Measurements from ENCODE around the gene POM121C.
"Not testable (repeated sequence)": the region's sequence is repeated elsewhere in the genome, so short reads cannot be mapped to it uniquely, and the experiment has no call there.

POM121C gene

GRCh38 chr7:75397865-75398264 is 88.2 kb downstream of the POM121C start:
- not testable (repeated sequence) for DNase-seq (ENCODE audit: low read depth in 2 of 3, low spot score in 1 of 3)

DNA sequence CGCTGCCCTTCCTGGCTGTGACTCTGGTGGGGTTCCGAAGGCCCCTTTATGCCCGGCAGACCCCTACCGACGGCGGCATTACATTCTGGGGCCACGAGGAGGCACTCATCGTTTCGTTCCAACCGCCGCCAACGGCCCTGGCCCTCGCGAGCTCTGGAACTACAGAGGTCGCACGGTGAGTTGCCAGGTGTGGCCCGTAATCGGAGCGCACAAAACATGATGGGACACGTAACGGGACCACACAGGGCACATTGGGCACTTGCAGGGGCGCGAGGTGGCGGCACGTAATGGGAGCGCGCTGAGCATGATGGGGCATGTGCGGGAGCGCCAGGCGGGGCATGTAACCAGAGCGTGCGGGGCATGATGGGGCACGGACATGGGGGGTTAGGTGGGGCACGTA is 90.8 kb downstream of the POM121C start, which contains the start of gene TRIM73:
TSS of gene TRIM73 (plus strand) at position 301 of the 400 bp plus-strand sequence. CDS start 3,305 bp downstream, outside the sequence.
- not testable (repeated sequence) for DNase-seq (ENCODE audit: low read depth in 2 of 3, low spot score in 1 of 3)

GRCh38 chr7:75393194-75393593 is 92.9 kb downstream of the POM121C start:
- not testable (repeated sequence) for DNase-seq (ENCODE audit: low read depth in 2 of 3, low spot score in 1 of 3)

DNA sequence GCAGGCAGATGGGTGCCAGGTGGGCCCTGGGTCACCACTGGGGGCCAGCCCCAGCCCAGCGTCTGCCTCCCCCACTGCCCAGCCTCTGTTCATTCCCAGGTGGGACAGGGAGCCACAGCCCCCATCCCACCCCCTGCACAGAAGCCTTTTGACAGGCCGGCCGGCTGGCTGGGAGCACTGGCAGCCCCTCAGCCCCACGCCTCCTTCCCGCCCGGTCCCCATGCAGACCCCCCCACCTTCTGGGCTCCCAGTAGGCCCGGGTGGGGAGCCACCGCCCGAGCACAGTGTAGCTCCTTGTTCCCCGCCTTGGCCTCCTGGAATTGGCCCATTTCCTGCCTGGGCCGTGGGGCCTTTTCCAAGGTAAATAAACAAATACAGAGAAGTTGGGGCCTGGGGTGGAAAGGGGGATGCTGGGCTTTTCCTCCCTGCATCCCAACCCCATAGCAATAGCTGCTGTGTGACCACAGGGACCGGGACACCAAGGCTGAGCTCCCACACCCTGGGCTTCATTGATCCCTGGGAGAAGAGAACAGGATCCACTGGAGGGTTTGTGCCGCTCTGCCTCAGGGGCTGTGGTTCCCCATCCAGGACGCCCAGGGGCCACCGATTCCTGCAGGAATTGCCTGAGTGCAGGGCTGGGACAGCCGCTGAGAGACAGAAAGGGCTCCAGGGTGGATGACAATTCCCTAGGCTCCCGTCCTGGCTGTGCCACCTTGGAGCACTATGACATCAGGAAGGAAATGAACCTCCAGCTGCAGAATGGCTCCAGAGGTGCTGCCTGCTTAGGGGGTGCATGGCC is 111.4 kb downstream of the POM121C start:
- DNase-seq (ENCODE audit: low read depth in 2 of 3, low spot score in 1 of 3): not testable (repeated sequence)

GRCh38 chr7:75374144-75374518 is 112.0 kb downstream of the POM121C start:
- DNase-seq (ENCODE audit: low read depth in 2 of 3, low spot score in 1 of 3): not testable (repeated sequence)

GRCh38 chr7:75367313-75367712 is 118.8 kb downstream of the POM121C start:
- DNase-seq (ENCODE audit: low read depth in 2 of 3, low spot score in 1 of 3): not testable (repeated sequence)
